H9 (cell line): Measurements from ENCODE around the gene MRPS21. TPM values are rescaled to one million over a fixed set of nuclear protein-coding genes. Genes with fewer than 3 reads are reported as not detected.
A peak's percentile ranks its signal among the peaks of the same experiment; 100 is the strongest.

Experiments used
- DNase-seq: peaks from one replicate; pipeline ENCODE4 v3.0.0-alpha.2; 2017
- H2AFZ ChIP-seq: one replicate; pipeline ENCODE4 v1.6.1; 2013; ENCODE audit warnings: mild to moderate bottlenecking, low read length, control low read depth, moderate library complexity
- H2AK5ac ChIP-seq: 2 replicates; pipeline ENCODE4 v1.6.1; 2013; ENCODE audit warnings: low read length, control low read depth, mixed read lengths; ENCODE audit not compliant: insufficient read length
- H2BK120ac ChIP-seq: one replicate; pipeline ENCODE4 v1.6.1; 2013; ENCODE audit warnings: low read depth, mild to moderate bottlenecking, low read length, control low read depth, inconsistent platforms; ENCODE audit not compliant: poor library complexity, severe bottlenecking
- H2BK12ac ChIP-seq: 2 replicates; pipeline ENCODE4 v1.6.1; 2013; ENCODE audit warnings: low read length, control low read depth, mixed read lengths, low read depth; ENCODE audit not compliant: insufficient read length
- H2BK15ac ChIP-seq: 2 replicates; pipeline ENCODE4 v1.6.1; 2013; ENCODE audit warnings: low read depth, low read length, control low read depth
- H2BK20ac ChIP-seq: one replicate; pipeline ENCODE4 v1.6.1; 2013; ENCODE audit warnings: low read depth, mild to moderate bottlenecking, low read length, control low read depth, inconsistent platforms; ENCODE audit not compliant: poor library complexity, severe bottlenecking
- H2BK5ac ChIP-seq: 2 replicates; pipeline ENCODE4 v1.6.1; 2013; ENCODE audit warnings: low read length, control low read depth, mixed read lengths; ENCODE audit not compliant: insufficient read length
- H3K14ac ChIP-seq: 2 replicates; pipeline ENCODE4 v1.6.1; 2013; ENCODE audit warnings: low read length, control low read depth; ENCODE audit not compliant: insufficient read depth
- H3K18ac ChIP-seq: 2 replicates; pipeline ENCODE4 v1.6.1; 2013; ENCODE audit warnings: low read depth, mild to moderate bottlenecking, mixed read lengths, low read length, control low read depth; ENCODE audit not compliant: insufficient read length
- H3K23ac ChIP-seq: 2 replicates; pipeline ENCODE4 v1.6.1; 2013; ENCODE audit warnings: low read length, control low read depth, mixed read lengths, low read depth; ENCODE audit not compliant: insufficient read length
- H3K23me2 ChIP-seq: 2 replicates; pipeline ENCODE4 v1.6.1; 2013; ENCODE audit warnings: low read depth, mild to moderate bottlenecking, mixed read lengths, low read length, control low read depth; ENCODE audit not compliant: insufficient read length, poor library complexity, severe bottlenecking
- H3K27ac ChIP-seq: 2 replicates; pipeline ENCODE4 v1.5.1; 2013; ENCODE audit warnings: low read length, control low read depth, mixed read lengths, low read depth; ENCODE audit not compliant: insufficient read length
- H3K27me3 ChIP-seq: 2 replicates; pipeline ENCODE4 v1.6.1; 2013; ENCODE audit warnings: low read length, control low read depth, inconsistent platforms; ENCODE audit not compliant: insufficient read depth
- H3K4ac ChIP-seq: 2 replicates; pipeline ENCODE4 v1.6.1; 2013; ENCODE audit warnings: low read depth, mild to moderate bottlenecking, control low read depth, inconsistent platforms, low read length, moderate library complexity
- H3K4me1 ChIP-seq: 2 replicates; pipeline ENCODE4 v1.6.1; 2013; ENCODE audit warnings: low read length, control low read depth, inconsistent platforms; ENCODE audit not compliant: insufficient read depth
- H3K4me2 ChIP-seq: 2 replicates; pipeline ENCODE4 v1.6.1; 2013; ENCODE audit warnings: low read length, control low read depth, mixed read lengths; ENCODE audit not compliant: insufficient read length, insufficient read depth
- H3K56ac ChIP-seq: 2 replicates; pipeline ENCODE4 v1.6.1; 2013; ENCODE audit warnings: low read depth, mild to moderate bottlenecking, mixed read lengths, low read length, control low read depth; ENCODE audit not compliant: insufficient read length
- H3K79me1 ChIP-seq: 2 replicates; pipeline ENCODE4 v1.6.1; 2013; ENCODE audit warnings: low read depth, mild to moderate bottlenecking, moderate library complexity, low read length, control low read depth, inconsistent platforms; ENCODE audit not compliant: insufficient read depth, poor library complexity, severe bottlenecking
- H3K79me2 ChIP-seq: 2 replicates; pipeline ENCODE4 v1.6.1; 2013; ENCODE audit warnings: low read length, control low read depth, inconsistent platforms; ENCODE audit not compliant: insufficient read depth
- H3K9ac ChIP-seq: 2 replicates; pipeline ENCODE4 v1.6.1; 2013; ENCODE audit warnings: low read length, control low read depth, mixed read lengths; ENCODE audit not compliant: insufficient read length; ENCODE audit errors: extremely low read depth
- H3K9me3 ChIP-seq: one replicate; pipeline ENCODE4 v1.6.1; 2013; ENCODE audit warnings: low read depth, low read length, inconsistent platforms; ENCODE audit not compliant: control insufficient read depth
- H3T11ph ChIP-seq: one replicate; pipeline ENCODE4 v1.6.1; 2013; ENCODE audit warnings: mild to moderate bottlenecking, low read length, control low read depth, inconsistent platforms
- H4K20me1 ChIP-seq: one replicate; pipeline ENCODE4 v1.6.1; 2013; ENCODE audit not compliant: control insufficient read depth, insufficient read length, insufficient read depth
- H4K5ac ChIP-seq: 2 replicates; pipeline ENCODE4 v1.6.1; 2013; ENCODE audit warnings: low read depth, mild to moderate bottlenecking, mixed read lengths, low read length, control low read depth; ENCODE audit not compliant: insufficient read length
- H4K8ac ChIP-seq: replicated peaks from 2 replicates; pipeline ENCODE4 v1.6.1; 2013; ENCODE audit warnings: low read length, control low read depth, mixed read lengths, low read depth; ENCODE audit not compliant: insufficient read length
- H4K91ac ChIP-seq: 2 replicates; pipeline ENCODE4 v1.6.1; 2013; ENCODE audit warnings: low read depth, mild to moderate bottlenecking, moderate library complexity, mixed read lengths, low read length, control low read depth; ENCODE audit not compliant: insufficient read length
- H3K27ac Mint-ChIP-seq, 3 experiments: 2 replicates in 2 of 3; 3 replicates in 1 of 3; pipeline ENCODE4 v1.8.0; 2020 to 2021; ENCODE audit warnings: mixed read lengths in 3 of 3, mild to moderate bottlenecking in 1 of 3, moderate library complexity in 1 of 3
- H3K27me3 Mint-ChIP-seq: 2 replicates; pipeline ENCODE4 v1.8.0; 2021; ENCODE audit warnings: low read depth, mild to moderate bottlenecking, moderate library complexity, mixed read lengths
- H3K36me3 Mint-ChIP-seq, 3 experiments: 2 replicates in 2 of 3; 3 replicates in 1 of 3; pipeline ENCODE4 v1.8.0; 2020 to 2021; ENCODE audit warnings: low read depth in 3 of 3, mixed read lengths in 3 of 3; ENCODE audit not compliant: insufficient read depth in 1 of 3
- H3K4me1 Mint-ChIP-seq, 2 experiments: 2 replicates each; pipeline ENCODE4 v1.8.0; 2020; ENCODE audit warnings: mixed read lengths in 2 of 2
- H3K4me3 Mint-ChIP-seq, 2 experiments: 2 replicates in 1 of 2; 3 replicates in 1 of 2; pipeline ENCODE4 v1.8.0; 2020 to 2021; ENCODE audit warnings: mild to moderate bottlenecking in 2 of 2, mixed read lengths in 2 of 2, moderate library complexity in 1 of 2
- H3K9me3 Mint-ChIP-seq, 2 experiments: 2 replicates in 1 of 2; 3 replicates in 1 of 2; pipeline ENCODE4 v1.8.0; 2020; ENCODE audit warnings: mild to moderate bottlenecking in 2 of 2, mixed read lengths in 2 of 2, moderate library complexity in 1 of 2
- WGBS: extraction: QIAGEN DNeasy Blood & Tissue Kit; methylation state at CpG from one replicate; pipeline ENCODE4 v1.1.7; 2013; ENCODE audit warnings: missing lambda C conversion rate, low lambda C conversion rate, mixed read lengths; ENCODE audit not compliant: insufficient read length; ENCODE audit errors: extremely low coverage; 5-methylcytosine and 5-hydroxymethylcytosine counted together
- total RNA-seq: library from RNA; stranded (reverse); gene quantifications from 2 replicates; pipeline ENCODE4 v1.2.1, GENCODE V29; 2021
- TF ChIP-seq, protein P1 (sequence below): fragments of 200-600 bp; sonication (generic); conservative IDR thresholded peaks from 3 replicates; pipeline ENCODE4 v1.8.0; 2021; ENCODE audit warnings: antibody characterized with exemption, mild to moderate bottlenecking

The MRPS21 gene
- total RNA-seq, 1 experiment from 2014 or later, result 113 TPM

DNA sequence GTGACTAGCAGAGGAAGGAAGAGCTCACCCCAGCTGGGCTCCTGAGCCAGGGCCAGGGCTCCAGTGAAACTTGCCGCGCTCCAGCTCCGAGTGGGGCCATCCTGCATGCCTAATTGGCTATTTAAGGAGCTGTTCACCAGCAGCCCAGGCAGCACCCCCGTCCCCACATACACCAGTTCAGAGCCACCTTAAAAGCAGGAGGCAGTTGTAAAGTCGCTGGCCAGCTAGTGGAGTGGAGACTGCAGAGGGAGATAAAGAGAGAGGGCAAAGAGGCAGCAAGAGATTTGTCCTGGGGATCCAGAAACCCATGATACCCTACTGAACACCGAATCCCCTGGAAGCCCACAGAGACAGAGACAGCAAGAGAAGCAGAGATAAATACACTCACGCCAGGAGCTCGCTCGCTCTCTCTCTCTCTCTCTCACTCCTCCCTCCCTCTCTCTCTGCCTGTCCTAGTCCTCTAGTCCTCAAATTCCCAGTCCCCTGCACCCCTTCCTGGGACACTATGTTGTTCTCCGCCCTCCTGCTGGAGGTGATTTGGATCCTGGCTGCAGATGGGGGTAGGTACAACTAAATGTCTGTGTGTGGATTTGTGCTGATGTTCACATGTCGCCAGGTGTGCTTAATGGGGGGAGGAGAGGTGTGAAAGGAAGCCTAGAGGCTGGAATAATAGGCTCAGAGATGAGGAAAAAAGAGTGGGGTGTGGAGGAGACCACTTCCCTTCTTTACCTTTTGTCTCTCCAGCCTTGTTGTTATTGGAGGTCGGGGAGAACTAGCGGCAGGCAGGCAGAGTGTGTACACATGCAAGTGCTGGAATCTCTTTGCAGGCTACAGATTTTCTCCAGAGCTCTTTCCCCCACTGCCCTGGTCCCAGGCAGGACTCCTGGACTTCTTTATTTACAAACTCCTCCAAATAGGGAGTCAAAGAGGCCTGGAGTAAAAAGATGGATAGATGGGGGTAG lies 35.8 kb upstream of the MRPS21 start, which contains the start of gene CA14:
CA14 (plus strand) TSS at position 151 of the 962 bp plus-strand sequence; CDS start at position 506, 355 bp downstream.
- H3K23me2 ChIP-seq, result peaks cover 41% of the 10 kb centered on the region
- no CpG with 5 or more reads among the region's 13 CpGs for WGBS

More for the DNA sequence above, 35.8 kb upstream of the MRPS21 start, which contains the start of gene CA14:
- H3K79me1 ChIP-seq, result no peaks in the 10 kb centered on the region
- H3K27ac Mint-ChIP-seq, result peak within 1 kb of the TSS; percentile 99 to 100 (median 99)
- H3K4ac ChIP-seq, result no peak within 1 kb of the TSS; the same call in 1 of the 2 replicates
- H3K4me1 Mint-ChIP-seq, result peaks cover 45 to 53% of the 10 kb centered on the region in 2 experiments
- no peak within 1 kb of the TSS for H2BK15ac ChIP-seq
- H4K8ac ChIP-seq, result no peak within 1 kb of the TSS
- H3K9me3 Mint-ChIP-seq, result no peaks in the 10 kb centered on the region; a peak in 1 of 5 replicates
- no peak within 1 kb of the TSS for H2BK20ac ChIP-seq
- H2BK12ac ChIP-seq, result no peak within 1 kb of the TSS
- no peaks in the 10 kb centered on the region for H3K9me3 ChIP-seq
- DNase-seq, result peak; percentile 66
- no peaks in the 10 kb centered on the region for H3K27me3 ChIP-seq
- peaks cover 14 to 25% (median 21%) of the 10 kb centered on the region in 3 experiments for H3K36me3 Mint-ChIP-seq
- H2AK5ac ChIP-seq, result no peak within 1 kb of the TSS
- no peak within 1 kb of the TSS for H2AFZ ChIP-seq
- H3K79me2 ChIP-seq, result no peaks in the 10 kb centered on the region; the same call in 1 of the 2 replicates
- no peak within 1 kb of the TSS for H3K23ac ChIP-seq
- H4K20me1 ChIP-seq, result no peaks in the 10 kb centered on the region
- H2BK5ac ChIP-seq, result no peak within 1 kb of the TSS
- peak within 1 kb of the TSS; percentile 79 for H3K4me2 ChIP-seq
- H3K4me1 ChIP-seq, result peaks cover 8% of the 10 kb centered on the region; the same call in 1 of the 2 replicates
- no peak within 1 kb of the TSS for H4K5ac ChIP-seq
- no peak within 1 kb of the TSS for H3T11ph ChIP-seq
- TF ChIP-seq, protein P1, sequence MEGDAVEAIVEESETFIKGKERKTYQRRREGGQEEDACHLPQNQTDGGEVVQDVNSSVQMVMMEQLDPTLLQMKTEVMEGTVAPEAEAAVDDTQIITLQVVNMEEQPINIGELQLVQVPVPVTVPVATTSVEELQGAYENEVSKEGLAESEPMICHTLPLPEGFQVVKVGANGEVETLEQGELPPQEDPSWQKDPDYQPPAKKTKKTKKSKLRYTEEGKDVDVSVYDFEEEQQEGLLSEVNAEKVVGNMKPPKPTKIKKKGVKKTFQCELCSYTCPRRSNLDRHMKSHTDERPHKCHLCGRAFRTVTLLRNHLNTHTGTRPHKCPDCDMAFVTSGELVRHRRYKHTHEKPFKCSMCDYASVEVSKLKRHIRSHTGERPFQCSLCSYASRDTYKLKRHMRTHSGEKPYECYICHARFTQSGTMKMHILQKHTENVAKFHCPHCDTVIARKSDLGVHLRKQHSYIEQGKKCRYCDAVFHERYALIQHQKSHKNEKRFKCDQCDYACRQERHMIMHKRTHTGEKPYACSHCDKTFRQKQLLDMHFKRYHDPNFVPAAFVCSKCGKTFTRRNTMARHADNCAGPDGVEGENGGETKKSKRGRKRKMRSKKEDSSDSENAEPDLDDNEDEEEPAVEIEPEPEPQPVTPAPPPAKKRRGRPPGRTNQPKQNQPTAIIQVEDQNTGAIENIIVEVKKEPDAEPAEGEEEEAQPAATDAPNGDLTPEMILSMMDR, result no peak
- peak within 1 kb of the TSS; percentile 63 for H3K9ac ChIP-seq
- H3K27ac ChIP-seq, result peak within 1 kb of the TSS; percentile 11
- H3K18ac ChIP-seq, result peak within 1 kb of the TSS; percentile 69
- H2BK120ac ChIP-seq, result peak within 1 kb of the TSS; percentile 7
- H4K91ac ChIP-seq, result no peak within 1 kb of the TSS
- H3K14ac ChIP-seq, result peak within 1 kb of the TSS; percentile 72
- H3K56ac ChIP-seq, result no peak within 1 kb of the TSS
- no peaks in the 10 kb centered on the region for H3K27me3 Mint-ChIP-seq
- H3K4me3 Mint-ChIP-seq, result peak within 1 kb of the TSS; percentile 80 to 93
